K562 (cell line): ENCODE data around the gene SLCO1A2. TPM values are rescaled to one million over a fixed set of nuclear protein-coding genes. Genes with fewer than 3 reads are reported as not detected.
A peak's percentile ranks its signal among the peaks of the same experiment; 100 is the strongest.

Experiments
- ATAC-seq: fragments of 200-7000 bp; cut with Tn5 transposase; 3 replicates; pipeline ENCODE4 v1.9.1; 2020; ENCODE audit warnings: moderate library complexity
- BruUV-seq: library from RNA; stranded (reverse); fragments of 400-500 nt; replicated peaks from 2 replicates; lab custom pipeline; 2021; lab: Mats Ljungman, UMichigan
- CTCF ChIA-PET: fragments of 300-600 bp; formaldehyde crosslinking; extraction: SDS; loops from one replicate; lab custom pipeline; 2021; ENCODE audit warnings: low intra/inter-chr PET ratio; lab: Yijun Ruan, JAX
- POLR2A ChIA-PET: fragments of 300-600, 350-650 bp; sonication (Branson Sonifier 250); formaldehyde crosslinking; extraction: SDS; loops from one replicate; lab custom pipeline; 2021; ENCODE audit warnings: antibody characterized with exemption, inconsistent platforms; lab: Yijun Ruan, JAX
- DNase-seq, 4 experiments: peaks; one replicate each; pipeline versions ENCODE4 v3.0.0 to v3.0.0-alpha.2; 2011 to 2018; ENCODE audit warnings: low spot score in 3 of 4, mixed read lengths in 3 of 4; ENCODE audit errors: extremely low read depth in 1 of 4
- FAIRE-seq: peaks from 2 replicates; lab custom pipeline; 2011; peaks lifted over from hg19 to GRCh38; lab: Jason Lieb, UNC
- H2AFZ ChIP-seq: 2 replicates; pipeline ENCODE4 v1.6.0; 2011; ENCODE audit warnings: low read depth, low read length, control low read depth, inconsistent platforms
- H3K27ac ChIP-seq: fragments of 200-600 bp; 3 replicates; pipeline ENCODE4 v1.8.0; 2011; ENCODE audit warnings: low read depth, mild to moderate bottlenecking, control low read depth, inconsistent platforms, low read length, moderate library complexity, mixed read lengths; ENCODE audit errors: extremely low read depth
- H3K27me3 ChIP-seq, 2 experiments: fragments of 300-600 bp in 1 of 2; 2 replicates in 1 of 2; 3 replicates in 1 of 2; pipeline versions ENCODE4 v1.6.0 to v1.8.0; 2011; ENCODE audit warnings: inconsistent platforms in 2 of 2, low read length in 2 of 2, mild to moderate bottlenecking in 1 of 2, mixed read lengths in 1 of 2, moderate library complexity in 1 of 2; ENCODE audit not compliant: control insufficient read depth in 2 of 2, insufficient read depth in 2 of 2
- H3K36me3 ChIP-seq: fragments of 300-600 bp; 3 replicates; pipeline ENCODE4 v1.8.0; 2011; ENCODE audit warnings: mild to moderate bottlenecking, low read length, inconsistent platforms; ENCODE audit not compliant: control insufficient read depth, insufficient read depth
- H3K4me1 ChIP-seq, 2 experiments: fragments of 200-600 bp in 1 of 2; replicated peaks in 1 of 2; 2 replicates in 1 of 2; 3 replicates in 1 of 2; pipeline versions ENCODE4 v1.5.1 to v1.8.0; 2011; ENCODE audit warnings: inconsistent platforms in 2 of 2, low read length in 2 of 2, mild to moderate bottlenecking in 1 of 2, mixed read lengths in 1 of 2, moderate library complexity in 1 of 2; ENCODE audit not compliant: control insufficient read depth in 2 of 2, insufficient read depth in 2 of 2
- H3K4me2 ChIP-seq: 2 replicates; pipeline ENCODE4 v1.6.1; 2011; ENCODE audit warnings: low read length, control low read depth, inconsistent platforms, mixed read lengths; ENCODE audit not compliant: insufficient read depth
- H3K4me3 ChIP-seq: fragments of 200-600 bp; sonication (generic), shearing (Covaris generic); 2 replicates; pipeline ENCODE4 v1.5.1; 2016; ENCODE audit warnings: control low read depth, inconsistent platforms
- H3K79me2 ChIP-seq: fragments of 200-600 bp; 3 replicates; pipeline ENCODE4 v1.8.0; 2011; ENCODE audit warnings: low read length, inconsistent platforms; ENCODE audit not compliant: control insufficient read depth, insufficient read depth
- H3K9ac ChIP-seq, 2 experiments: 2 replicates each; pipeline versions ENCODE4 v1.6.0 to v1.6.1; 2011; ENCODE audit warnings: low read depth in 2 of 2, low read length in 2 of 2, control low read depth in 1 of 2, inconsistent platforms in 1 of 2, mild to moderate bottlenecking in 1 of 2, mixed read lengths in 1 of 2; ENCODE audit not compliant: insufficient read depth in 1 of 2
- H3K9me1 ChIP-seq: one replicate; pipeline ENCODE4 v1.6.0; 2011; ENCODE audit warnings: inconsistent platforms, mild to moderate bottlenecking, low read length, moderate library complexity; ENCODE audit not compliant: control insufficient read depth, insufficient read depth
- H3K9me3 ChIP-seq: replicated peaks from 2 replicates; pipeline ENCODE4 v1.5.1; 2011; ENCODE audit warnings: low read depth, low read length, inconsistent platforms; ENCODE audit not compliant: control insufficient read depth, insufficient read depth
- H4K20me1 ChIP-seq: replicated peaks from 2 replicates; pipeline ENCODE4 v1.6.1; 2011; ENCODE audit warnings: low read length, inconsistent platforms, mixed read lengths; ENCODE audit not compliant: control insufficient read depth, insufficient read depth
- DMBX1 ChIP-seq: fragments of 250-450 bp; sonication (Bioruptor Pico); IDR thresholded peaks from 2 replicates; pipeline ENCODE4 v1.8.0; 2022; ENCODE audit warnings: inconsistent platforms, mild to moderate bottlenecking, moderate library complexity, borderline replicate concordance
- DPF2 ChIP-seq: fragments of 450-650 bp; IDR thresholded peaks from 2 replicates; pipeline ENCODE4 v1.6.1; 2016
- GTF2A2 ChIP-seq: IDR thresholded peaks from 2 replicates; pipeline ENCODE4 v1.6.1; 2016; ENCODE audit warnings: mild to moderate bottlenecking, missing genetic modification characterization, missing compliant biosample characterization
- ILK ChIP-seq: fragments of 450-650 bp; IDR thresholded peaks from 2 replicates; pipeline ENCODE4 v1.6.1; 2016; ENCODE audit warnings: missing genetic modification characterization, low read depth, mild to moderate bottlenecking, missing compliant biosample characterization, moderate library complexity, borderline replicate concordance
- NR2C2 ChIP-seq, 2 experiments: fragments of 200-800 bp in 1 of 2; sonication (Bioruptor generic) in 1 of 2; sonication (generic) in 1 of 2; formaldehyde crosslinking in 1 of 2; IDR thresholded peaks; 2 replicates each; pipeline versions ENCODE4 v1.6.1 to v1.8.0; 2016 to 2022; ENCODE audit warnings: mild to moderate bottlenecking in 1 of 2, missing compliant biosample characterization in 1 of 2, missing genetic modification characterization in 1 of 2, missing genetic modification reagents in 1 of 2
- NR2F6 ChIP-seq: fragments of 450-650 bp; formaldehyde crosslinking; IDR thresholded peaks from 2 replicates; pipeline ENCODE4 v1.4.0; 2020; ENCODE audit warnings: mild to moderate bottlenecking
- ZBED1 ChIP-seq: IDR thresholded peaks from 2 replicates; pipeline ENCODE4 v1.6.1; 2014
- ZFP30 ChIP-seq: fragments of 250-450 bp; sonication (Bioruptor Pico); IDR thresholded peaks from 2 replicates; pipeline ENCODE4 v1.8.0; 2022; ENCODE audit warnings: moderate library complexity, mild to moderate bottlenecking, inconsistent platforms, borderline replicate concordance
- ZNF140 ChIP-seq: fragments of 250-450 bp; sonication (Bioruptor Pico); IDR thresholded peaks from 2 replicates; pipeline ENCODE4 v1.8.0; 2021; ENCODE audit warnings: moderate library complexity, mild to moderate bottlenecking, inconsistent platforms
- ZNF282 ChIP-seq: sonication (generic); formaldehyde crosslinking; IDR thresholded peaks from 2 replicates; pipeline ENCODE4 v1.8.1; 2023; ENCODE audit warnings: missing genetic modification reagents
- ZNF316 ChIP-seq: fragments of 450-650 bp; IDR thresholded peaks from 2 replicates; pipeline ENCODE4 v1.6.1; 2016
- WGBS: fragments of 100-300 bp; shearing (Covaris generic); methylation state at CpG from one replicate; pipeline ENCODE4 v1.1.6; 2016; ENCODE audit warnings: low coverage, mixed read lengths; ENCODE audit not compliant: insufficient coverage; ENCODE audit errors: missing lambda C conversion rate; 5-methylcytosine and 5-hydroxymethylcytosine counted together
- in situ Hi-C: fragments of 300-500 bp; cut with MboI; formaldehyde crosslinking; loops from 4 replicates; pipeline ENCODE4 v1.15.0; 2018; ENCODE audit warnings: inconsistent platforms, mixed read lengths
- intact Hi-C: fragments of 100-400 bp; cut with micrococcal nuclease; formaldehyde crosslinking; loops from 2 replicates; pipeline ENCODE4 v1.14.2; 2022
- polyA plus RNA-seq, 8 experiments: library from polyadenylated mRNA; depleted of rRNA in 4 of 8; stranded (reverse) in 5 of 8; unstranded in 3 of 8; fragments of >200 nt; fragmentation: Nextera tagmentation in 2 of 8; fragmentation: Illumina TruSeq in 1 of 8; extraction: Ambion mirVana in 2 of 8; extraction: Trizol in 1 of 8; gene quantifications; 2 replicates each; pipeline versions ENCODE4 v1.2.1 to v1.2.3, GENCODE V29; 2011 to 2014; ENCODE audit warnings: inconsistent platforms in 1 of 8, missing spikeins in 1 of 8
- total RNA-seq, 7 experiments: library from RNA; depleted of rRNA in 6 of 7; stranded (reverse); fragments of >200 nt in 6 of 7; fragmentation: Illumina TruSeq in 2 of 7; extraction: Trizol in 2 of 7; gene quantifications; 2 replicates each; pipeline versions ENCODE4 v1.2.1 to v1.2.3, GENCODE V29; 2011 to 2021; ENCODE audit warnings: low replicate concordance in 1 of 7
- TF ChIP-seq, protein P1 (sequence below), 2 experiments: fragments of 200-800 bp in 1 of 2; sonication (Bioruptor generic) in 1 of 2; sonication (generic) in 1 of 2; formaldehyde crosslinking in 1 of 2; IDR thresholded peaks in 1 of 2; conservative IDR thresholded peaks in 1 of 2; 2 replicates each; pipeline versions ENCODE4 v1.5.0 to v1.6.1; 2016 to 2020; ENCODE audit warnings: missing compliant biosample characterization in 1 of 2, missing genetic modification characterization in 1 of 2, missing genetic modification reagents in 1 of 2
- TF ChIP-seq, protein P2 (sequence below): fragments of 200-800 bp; sonication (Bioruptor generic); IDR thresholded peaks from 2 replicates; pipeline ENCODE4 v1.6.1; 2017; ENCODE audit warnings: missing genetic modification characterization, missing compliant biosample characterization
- TF ChIP-seq, protein P3 (sequence below): fragments of 450-650 bp; IDR thresholded peaks from one replicate; pipeline ENCODE4 v1.6.1; 2018; ENCODE audit warnings: mild to moderate bottlenecking, moderate library complexity; ENCODE audit not compliant: partially characterized antibody
- TF ChIP-seq, protein P4 (sequence below): fragments of 250-450 bp; sonication (Bioruptor Pico); IDR thresholded peaks from 2 replicates; pipeline ENCODE4 v1.8.0; 2022; ENCODE audit warnings: moderate library complexity, mild to moderate bottlenecking, inconsistent platforms

SLCO1A2 gene
- total and polyA plus RNA-seq, 9 of the 15 experiments (the other 6 are each of a cell fraction or from before 2014, with no cell fraction given) = 1.2 to 4.4 (median 2.6) TPM

DNA sequence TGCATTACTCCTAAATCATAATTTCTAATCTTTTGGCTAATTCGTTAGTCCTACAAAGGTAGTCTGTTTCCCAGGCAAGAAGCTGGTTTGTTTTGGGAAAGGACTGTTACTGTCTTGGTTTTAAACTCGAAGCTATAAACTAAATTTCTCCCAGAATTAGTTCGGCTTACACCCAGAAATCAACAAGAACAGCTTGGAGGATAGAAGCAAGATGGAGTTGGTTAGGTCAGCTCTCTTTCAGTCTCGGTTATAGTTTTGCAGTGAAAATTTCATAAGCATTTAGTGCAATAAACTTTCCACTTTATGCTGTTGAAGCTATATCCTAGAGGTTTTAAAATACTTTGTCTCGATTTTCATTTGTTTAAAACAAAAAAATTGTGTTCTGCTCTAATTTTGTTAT, 100.3 kb downstream of the SLCO1A2 start:
- H3K27ac ChIP-seq = no peak overlapping the region
- ChIA-PET POLR2A (interaction anchor here (0.8 kb wide), 1 partner anchor 8 kb away, joined by 3 read pairs; no protein-coding TSS in a partner anchor), CTCF (no interaction called here)
- no peak for DNase-seq
- H3K9me1 ChIP-seq = no peaks in the 10 kb centered on the region
- H4K20me1 ChIP-seq = no peaks in the 10 kb centered on the region
- H3K36me3 ChIP-seq = no peaks in the 10 kb centered on the region
- H3K79me2 ChIP-seq = no peaks in the 10 kb centered on the region
- ATAC-seq = no peak
- no peak overlapping the region for H3K4me3 ChIP-seq
- H3K4me1 ChIP-seq = no peaks in the 10 kb centered on the region
- no peak overlapping the region for H2AFZ ChIP-seq
- 6% methylated on average over 5 of the region's 5 CpGs for WGBS
- H3K9me3 ChIP-seq = no peaks in the 10 kb centered on the region
- no peak for FAIRE-seq
- intact Hi-C loops (no loop called here), in situ Hi-C loops (no loop called here)
- H3K4me2 ChIP-seq = no peak overlapping the region
- no peak overlapping the region for H3K9ac ChIP-seq
- no TSS peak for BruUV-seq
- H3K27me3 ChIP-seq = no peaks in the 10 kb centered on the region
- TF ChIP-seq NR2F6 (CRISPR knock-in tag) (no peak), GTF2A2 (tag) (0 out of 2 replicates have a peak, but pooled peaks have one; percentile 60), ZBED1 (no peak), ZNF140 (0 out of 2 replicates have a peak, but pooled peaks have one; percentile 12), ZFP30 (CRISPR knock-in tag) (no peak), DPF2 (no peak), ZNF316 (no peak), ILK (tag) (no peak), ZNF282 (no peak), NR2C2 (CRISPR knock-in tag; IDR thresholded peaks at IDR 0.05) (no peak), NR2C2 (tag; IDR thresholded peaks at IDR 0.05) (peak; percentile 44; the same call in 1 of the 2 replicates), DMBX1 (CRISPR knock-in tag) (peak; percentile 98)
- TF ChIP-seq, protein P1, sequence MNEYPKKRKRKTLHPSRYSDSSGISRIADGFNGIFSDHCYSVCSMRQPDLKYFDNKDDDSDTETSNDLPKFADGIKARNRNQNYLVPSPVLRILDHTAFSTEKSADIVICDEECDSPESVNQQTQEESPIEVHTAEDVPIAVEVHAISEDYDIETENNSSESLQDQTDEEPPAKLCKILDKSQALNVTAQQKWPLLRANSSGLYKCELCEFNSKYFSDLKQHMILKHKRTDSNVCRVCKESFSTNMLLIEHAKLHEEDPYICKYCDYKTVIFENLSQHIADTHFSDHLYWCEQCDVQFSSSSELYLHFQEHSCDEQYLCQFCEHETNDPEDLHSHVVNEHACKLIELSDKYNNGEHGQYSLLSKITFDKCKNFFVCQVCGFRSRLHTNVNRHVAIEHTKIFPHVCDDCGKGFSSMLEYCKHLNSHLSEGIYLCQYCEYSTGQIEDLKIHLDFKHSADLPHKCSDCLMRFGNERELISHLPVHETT (CRISPR knock-in tag; conservative IDR thresholded peaks at IDR 0.05 in 1 of 2, IDR thresholded peaks at IDR 0.05 in 1 of 2) = 0 out of 4 replicates have a peak, but pooled peaks of 1 of the 2 experiments have one; percentile 29
- TF ChIP-seq, protein P2, sequence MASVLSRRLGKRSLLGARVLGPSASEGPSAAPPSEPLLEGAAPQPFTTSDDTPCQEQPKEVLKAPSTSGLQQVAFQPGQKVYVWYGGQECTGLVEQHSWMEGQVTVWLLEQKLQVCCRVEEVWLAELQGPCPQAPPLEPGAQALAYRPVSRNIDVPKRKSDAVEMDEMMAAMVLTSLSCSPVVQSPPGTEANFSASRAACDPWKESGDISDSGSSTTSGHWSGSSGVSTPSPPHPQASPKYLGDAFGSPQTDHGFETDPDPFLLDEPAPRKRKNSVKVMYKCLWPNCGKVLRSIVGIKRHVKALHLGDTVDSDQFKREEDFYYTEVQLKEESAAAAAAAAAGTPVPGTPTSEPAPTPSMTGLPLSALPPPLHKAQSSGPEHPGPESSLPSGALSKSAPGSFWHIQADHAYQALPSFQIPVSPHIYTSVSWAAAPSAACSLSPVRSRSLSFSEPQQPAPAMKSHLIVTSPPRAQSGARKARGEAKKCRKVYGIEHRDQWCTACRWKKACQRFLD (CRISPR knock-in tag) = no peak
- TF ChIP-seq, protein P3, sequence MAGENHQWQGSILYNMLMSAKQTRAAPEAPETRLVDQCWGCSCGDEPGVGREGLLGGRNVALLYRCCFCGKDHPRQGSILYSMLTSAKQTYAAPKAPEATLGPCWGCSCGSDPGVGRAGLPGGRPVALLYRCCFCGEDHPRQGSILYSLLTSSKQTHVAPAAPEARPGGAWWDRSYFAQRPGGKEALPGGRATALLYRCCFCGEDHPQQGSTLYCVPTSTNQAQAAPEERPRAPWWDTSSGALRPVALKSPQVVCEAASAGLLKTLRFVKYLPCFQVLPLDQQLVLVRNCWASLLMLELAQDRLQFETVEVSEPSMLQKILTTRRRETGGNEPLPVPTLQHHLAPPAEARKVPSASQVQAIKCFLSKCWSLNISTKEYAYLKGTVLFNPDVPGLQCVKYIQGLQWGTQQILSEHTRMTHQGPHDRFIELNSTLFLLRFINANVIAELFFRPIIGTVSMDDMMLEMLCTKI = no peak
- TF ChIP-seq, protein P4, sequence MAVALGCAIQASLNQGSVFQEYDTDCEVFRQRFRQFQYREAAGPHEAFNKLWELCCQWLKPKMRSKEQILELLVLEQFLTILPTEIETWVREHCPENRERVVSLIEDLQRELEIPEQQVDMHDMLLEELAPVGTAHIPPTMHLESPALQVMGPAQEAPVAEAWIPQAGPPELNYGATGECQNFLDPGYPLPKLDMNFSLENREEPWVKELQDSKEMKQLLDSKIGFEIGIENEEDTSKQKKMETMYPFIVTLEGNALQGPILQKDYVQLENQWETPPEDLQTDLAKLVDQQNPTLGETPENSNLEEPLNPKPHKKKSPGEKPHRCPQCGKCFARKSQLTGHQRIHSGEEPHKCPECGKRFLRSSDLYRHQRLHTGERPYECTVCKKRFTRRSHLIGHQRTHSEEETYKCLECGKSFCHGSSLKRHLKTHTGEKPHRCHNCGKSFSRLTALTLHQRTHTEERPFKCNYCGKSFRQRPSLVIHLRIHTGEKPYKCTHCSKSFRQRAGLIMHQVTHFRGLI (CRISPR knock-in tag) = peak; percentile 77; the same call in 1 of the 2 replicates
